Measurements from ENCODE around the gene RFC3.

DNA sequence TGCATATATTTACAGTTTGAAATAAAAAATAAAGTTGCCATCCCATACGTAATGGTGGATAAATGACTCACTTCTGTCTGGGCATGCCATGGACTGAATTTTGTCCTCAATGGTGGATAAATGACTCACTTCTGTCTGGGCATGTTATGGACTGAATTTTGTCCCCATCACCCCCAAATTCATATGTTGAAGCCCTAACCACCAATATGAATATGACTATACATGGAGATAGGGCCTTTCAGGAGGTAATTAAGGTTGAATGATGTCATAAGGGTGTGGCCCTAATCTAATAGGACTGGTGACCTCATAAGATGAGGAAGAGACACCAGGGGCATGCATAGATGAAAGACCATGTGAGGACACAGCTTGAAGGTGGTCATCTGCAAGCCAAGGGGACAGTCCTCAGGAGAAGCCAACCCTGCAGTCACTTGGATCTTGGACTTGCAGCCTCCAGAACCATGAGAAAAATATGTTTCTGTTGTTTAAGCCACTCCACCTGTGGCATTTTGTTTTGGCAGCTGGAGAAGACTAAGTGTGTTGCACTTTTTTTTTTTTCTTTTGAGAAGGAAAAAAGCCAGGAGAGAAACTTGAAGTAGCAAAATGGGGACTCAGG, 41.8 kb downstream of the RFC3 start:
- TF ChIP-seq ZNF274 (IDR thresholded peaks at IDR 0.05; ENCODE audit: low read depth, low read length) (no peak), CEBPB (IDR thresholded peaks at IDR 0.05; ENCODE audit: low read depth) (no peak), POLR2AphosphoS5 (IDR thresholded peaks at IDR 0.05; ENCODE audit: low read depth, low read length) (no peak)
- TF ChIP-seq, protein P1, sequence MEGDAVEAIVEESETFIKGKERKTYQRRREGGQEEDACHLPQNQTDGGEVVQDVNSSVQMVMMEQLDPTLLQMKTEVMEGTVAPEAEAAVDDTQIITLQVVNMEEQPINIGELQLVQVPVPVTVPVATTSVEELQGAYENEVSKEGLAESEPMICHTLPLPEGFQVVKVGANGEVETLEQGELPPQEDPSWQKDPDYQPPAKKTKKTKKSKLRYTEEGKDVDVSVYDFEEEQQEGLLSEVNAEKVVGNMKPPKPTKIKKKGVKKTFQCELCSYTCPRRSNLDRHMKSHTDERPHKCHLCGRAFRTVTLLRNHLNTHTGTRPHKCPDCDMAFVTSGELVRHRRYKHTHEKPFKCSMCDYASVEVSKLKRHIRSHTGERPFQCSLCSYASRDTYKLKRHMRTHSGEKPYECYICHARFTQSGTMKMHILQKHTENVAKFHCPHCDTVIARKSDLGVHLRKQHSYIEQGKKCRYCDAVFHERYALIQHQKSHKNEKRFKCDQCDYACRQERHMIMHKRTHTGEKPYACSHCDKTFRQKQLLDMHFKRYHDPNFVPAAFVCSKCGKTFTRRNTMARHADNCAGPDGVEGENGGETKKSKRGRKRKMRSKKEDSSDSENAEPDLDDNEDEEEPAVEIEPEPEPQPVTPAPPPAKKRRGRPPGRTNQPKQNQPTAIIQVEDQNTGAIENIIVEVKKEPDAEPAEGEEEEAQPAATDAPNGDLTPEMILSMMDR (IDR thresholded peaks at IDR 0.05 in 2 of 3, conservative IDR thresholded peaks at IDR 0.05 in 1 of 3; ENCODE audit: borderline replicate concordance in 1 of 3, insufficient read depth in 1 of 3, low read depth in 2 of 3, low read length in 2 of 3) = no peak
